Sigmoid colon (tissue), 7 donors: Measurements from ENCODE around the gene KCND3. TPM values are rescaled to one million over a fixed set of nuclear protein-coding genes. Genes with fewer than 3 reads are reported as not detected.
A peak's percentile ranks its signal among the peaks of the same experiment; 100 is the strongest.

Experiments
- DNase-seq: peaks from one replicate; pipeline ENCODE4 v3.0.0-alpha.2; 2019
- H3K27ac ChIP-seq, 4 donors: fragments of 200-600 bp; sonication (generic); one replicate each; pipeline ENCODE4 v1.5.1; 2016 to 2019; ENCODE audit warnings: mild to moderate bottlenecking in 1 of 4
- H3K27me3 ChIP-seq, 3 donors: fragments of 200-600 bp; sonication (generic); one replicate each; pipeline ENCODE4 v1.5.1; 2019; ENCODE audit warnings: mild to moderate bottlenecking in 1 of 3
- H3K36me3 ChIP-seq, 4 donors: fragments of 200-600 bp; sonication (generic); one replicate each; pipeline ENCODE4 v1.5.1; 2016 to 2019
- H3K4me1 ChIP-seq, 4 donors: fragments of 200-600 bp; sonication (generic); one replicate each; pipeline ENCODE4 v1.5.1; 2017 to 2019
- H3K4me3 ChIP-seq, 4 donors: fragments of 200-600 bp; sonication (generic); one replicate each; pipeline ENCODE4 v1.5.1; 2017 to 2019; ENCODE audit warnings: mild to moderate bottlenecking in 2 of 4, moderate library complexity in 1 of 4
- H3K9me3 ChIP-seq, 4 donors: fragments of 200-600 bp in 3 of 4; sonication (generic) in 3 of 4; one replicate each; pipeline versions ENCODE4 v1.5.1 to v1.6.1; 2013 to 2019
- CTCF ChIP-seq, 4 experiments: fragments of 450-650 bp in 3 of 4; fragments of 200-600 bp in 1 of 4; IDR thresholded peaks; one replicate each; pipeline ENCODE4 v1.5.1; 2016 to 2019; ENCODE audit warnings: antibody characterized with exemption in 4 of 4, mild to moderate bottlenecking in 3 of 4, moderate library complexity in 2 of 4
- EP300 ChIP-seq, 4 donors: sonication (generic); formaldehyde crosslinking; IDR thresholded peaks; one replicate each; pipeline ENCODE4 v1.6.1; 2017; ENCODE audit warnings: antibody characterized with exemption in 4 of 4
- POLR2A ChIP-seq, 2 donors: fragments of 450-650 bp; IDR thresholded peaks; one replicate each; pipeline ENCODE4 v1.6.1; 2016; ENCODE audit warnings: antibody characterized with exemption in 2 of 2, mild to moderate bottlenecking in 2 of 2, moderate library complexity in 2 of 2
- POLR2AphosphoS5 ChIP-seq, 4 donors: sonication (generic); formaldehyde crosslinking; IDR thresholded peaks; one replicate each; pipeline ENCODE4 v1.6.1; 2017; ENCODE audit warnings: antibody characterized with exemption in 4 of 4
- WGBS, 2 donors: extraction: QIAGEN DNeasy Blood & Tissue Kit; methylation state at CpG; one replicate each; pipeline ENCODE4 v1.1.7; 2013; 5-methylcytosine and 5-hydroxymethylcytosine counted together
- intact Hi-C: fragments of 100-400 bp; cut with DNase I; formaldehyde crosslinking; loops from one replicate; pipeline ENCODE4 v1.15.1; 2023
- polyA plus RNA-seq, 3 donors: library from polyadenylated mRNA; stranded (reverse); fragments of 200-250 nt; gene quantifications; one replicate each; pipeline ENCODE4 v1.2.3, GENCODE V29; 2013
- total RNA-seq, 4 donors: library from RNA; depleted of rRNA; stranded (reverse); fragments of >200 nt; gene quantifications; one replicate each; pipeline ENCODE4 v1.1.0, GENCODE V29; 2016
- donor health status: healthy with polysubstance abuse.
- donor health status: Bipolar disorder and iron deficiency.
- donor health status: healthy.

KCND3 gene
- total and polyA plus RNA-seq, 7 donors = 0.23 to 18.3 (median 5.9) TPM

- Histone ChIP-seq H3K9me3 (no peaks in the 10 kb centered on the region), H3K4me3 (no peak overlapping the region), H3K4me1 (peaks cover 0 to 57% (median 34%) of the 10 kb centered on the region in 4 donors), H3K27ac (peak overlapping the region in 3 of 4 donors; percentile 44 to 59 (median 59)), H3K36me3 (no peaks in the 10 kb centered on the region), H3K27me3 (no peaks in the 10 kb centered on the region)
- TF ChIP-seq CTCF (IDR thresholded peaks at IDR 0.05) (no peak), EP300 (IDR thresholded peaks at IDR 0.05) (no peak)
- WGBS, 2 donors = 79 to 88% methylated on average over 2 of the region's 2 CpGs
- no peak for DNase-seq
- intact Hi-C loops = no loop called here
These were observed 238.6 kb downstream of the KCND3 start for GRCh38 chr1:111750856-111751255.

- Histone ChIP-seq H3K9me3 (no peaks in the 10 kb centered on the region), H3K4me3 (no peak overlapping the region), H3K36me3 (no peaks in the 10 kb centered on the region), H3K27me3 (no peaks in the 10 kb centered on the region), H3K27ac (no peak overlapping the region), H3K4me1 (peaks cover 0 to 61% (median 36%) of the 10 kb centered on the region in 4 donors)
- no peak for DNase-seq
- WGBS, 2 donors = 74 to 94% methylated on average over 3 of the region's 3 CpGs
- no peak for TF ChIP-seq POLR2AphosphoS5 (IDR thresholded peaks at IDR 0.05)
- TF ChIP-seq POLR2A (IDR thresholded peaks at IDR 0.05) = no peak
- no peak for TF ChIP-seq CTCF (IDR thresholded peaks at IDR 0.05)
- no peak for TF ChIP-seq EP300 (IDR thresholded peaks at IDR 0.05)
- intact Hi-C loops = loop anchor here (5.0 kb wide), 1 partner anchor 137 kb away; no protein-coding TSS in a partner anchor
These were observed 239.8 kb downstream of the KCND3 start for GRCh38 chr1:111749628-111750027.

GRCh38 chr1:111747947-111748346 lies 241.5 kb downstream of the KCND3 start:
- DNase-seq = no peak
- 83% methylated on average over 4 of the region's 4 CpGs for WGBS, 2 donors
- no peak for TF ChIP-seq POLR2AphosphoS5 (IDR thresholded peaks at IDR 0.05)
- H3K9me3 ChIP-seq = no peaks in the 10 kb centered on the region
- no peak overlapping the region for H3K4me3 ChIP-seq
- H3K4me1 ChIP-seq = peaks cover 0 to 69% (median 38%) of the 10 kb centered on the region in 4 donors
- H3K27me3 ChIP-seq = no peaks in the 10 kb centered on the region
- intact Hi-C loops = loop anchor here (5.0 kb wide), 1 partner anchor 136 kb away; no protein-coding TSS in a partner anchor
- H3K27ac ChIP-seq = peak overlapping the region in 2 of 4 donors; percentile 30 to 37
- H3K36me3 ChIP-seq = no peaks in the 10 kb centered on the region

- Histone ChIP-seq H3K4me3 (no peak overlapping the region), H3K27ac (peak overlapping the region in 2 of 4 donors; percentile 75 to 77), H3K4me1 (peaks cover 0 to 69% (median 38%) of the 10 kb centered on the region in 4 donors), H3K9me3 (no peaks in the 10 kb centered on the region), H3K27me3 (no peaks in the 10 kb centered on the region), H3K36me3 (no peaks in the 10 kb centered on the region)
- DNase-seq = no peak
- 12 to 35% methylated on average over 3 of the region's 3 CpGs for WGBS, 2 donors
- intact Hi-C loops = loop anchor here (5.0 kb wide), 1 partner anchor 135 kb away; no protein-coding TSS in a partner anchor
- TF ChIP-seq CTCF (IDR thresholded peaks at IDR 0.05) (peak in 3 of 4 experiments; percentile 42 to 48 (median 42)), EP300 (IDR thresholded peaks at IDR 0.05) (no peak)
These were observed 242.2 kb downstream of the KCND3 start for GRCh38 chr1:111747282-111747734.

GRCh38 chr1:111746614-111746999 lies 242.9 kb downstream of the KCND3 start:
- Histone ChIP-seq H3K4me1 (peaks cover 0 to 64% (median 37%) of the 10 kb centered on the region in 4 donors), H3K27me3 (no peaks in the 10 kb centered on the region), H3K36me3 (no peaks in the 10 kb centered on the region), H3K4me3 (no peak overlapping the region), H3K27ac (peak overlapping the region in 3 of 4 donors; percentile 61 to 77 (median 75)), H3K9me3 (no peaks in the 10 kb centered on the region)
- 79 to 81% methylated on average over 2 of the region's 2 CpGs for WGBS, 2 donors
- intact Hi-C loops = loop anchor here (5.0 kb wide), 1 partner anchor 134 kb away; no protein-coding TSS in a partner anchor
- DNase-seq = no peak
- no peak for TF ChIP-seq CTCF (IDR thresholded peaks at IDR 0.05)
- no peak for TF ChIP-seq EP300 (IDR thresholded peaks at IDR 0.05)
- no peak for TF ChIP-seq POLR2AphosphoS5 (IDR thresholded peaks at IDR 0.05)
